NCI-H526 treated with DMSO at 0.1 percent for 48 hours (cell line): ENCODE measurements around the gene KIFBP.

Experiments used
- DNase-seq: peaks from one replicate; lab custom pipeline; 2025; lab: John Stamatoyannopoulos, UW

The KIFBP gene

GRCh38 chr10:69051710-69052487 is 63.3 kb downstream of the KIFBP start:
- no peak for DNase-seq

DNA sequence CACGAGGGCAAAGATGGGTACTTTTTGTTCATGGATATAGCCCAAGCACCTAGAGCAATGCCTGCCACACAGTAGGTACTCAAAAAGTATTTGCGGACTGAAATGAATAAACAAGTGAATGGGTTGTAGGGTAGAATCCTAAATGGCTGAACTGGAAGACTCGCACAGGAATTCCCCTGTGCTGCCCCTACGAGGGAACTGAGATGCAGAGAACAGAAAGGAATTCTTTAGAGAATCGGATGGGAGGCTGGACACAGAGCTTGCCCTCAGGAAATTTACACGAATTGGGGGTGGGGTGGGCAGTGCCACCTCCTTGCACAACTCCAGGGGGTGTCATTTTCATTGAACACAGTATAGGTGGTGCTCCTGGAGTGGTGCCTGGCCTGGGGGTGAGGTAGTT is 64.1 kb downstream of the KIFBP start:
- no peak for DNase-seq

DNA sequence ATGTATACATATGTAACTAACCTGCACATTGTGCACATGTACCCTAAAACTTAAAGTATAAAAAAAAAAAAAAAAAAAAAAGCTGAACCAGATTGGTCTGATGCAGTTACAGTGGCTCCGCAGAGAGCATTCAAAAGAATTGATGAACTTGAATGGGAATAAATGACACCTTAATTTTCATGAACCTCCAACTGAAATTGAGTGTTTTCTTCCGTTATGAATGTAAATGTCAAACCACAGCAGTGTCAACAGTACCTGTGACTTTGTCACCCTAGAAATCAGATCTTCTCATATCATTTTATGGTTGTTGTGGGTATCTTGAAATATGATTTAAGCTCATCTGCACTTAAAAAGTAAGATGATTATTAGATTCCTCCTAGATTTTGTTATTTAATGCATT is 66.6 kb downstream of the KIFBP start:
- no peak for DNase-seq

DNA sequence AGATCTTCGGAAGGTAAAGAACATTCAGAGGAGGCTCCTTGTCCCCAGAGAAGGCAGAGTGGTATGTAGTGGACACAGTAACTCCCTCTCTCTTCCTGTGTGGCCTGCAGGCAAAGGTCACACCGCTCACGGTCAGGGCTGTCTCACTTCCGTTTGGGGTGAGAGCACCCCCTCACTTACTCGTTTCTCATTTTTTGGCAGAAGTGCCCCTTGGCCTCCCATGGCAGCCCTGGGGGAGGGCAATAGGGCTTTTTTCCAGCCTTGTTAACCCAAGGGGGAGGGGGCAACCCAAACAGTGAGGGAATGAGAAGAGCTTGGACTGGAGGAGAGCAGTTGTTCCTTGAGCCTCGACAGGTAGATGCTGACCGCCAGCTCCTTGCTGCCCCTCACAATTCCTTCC is 67.5 kb downstream of the KIFBP start:
- DNase-seq = no peak

DNA sequence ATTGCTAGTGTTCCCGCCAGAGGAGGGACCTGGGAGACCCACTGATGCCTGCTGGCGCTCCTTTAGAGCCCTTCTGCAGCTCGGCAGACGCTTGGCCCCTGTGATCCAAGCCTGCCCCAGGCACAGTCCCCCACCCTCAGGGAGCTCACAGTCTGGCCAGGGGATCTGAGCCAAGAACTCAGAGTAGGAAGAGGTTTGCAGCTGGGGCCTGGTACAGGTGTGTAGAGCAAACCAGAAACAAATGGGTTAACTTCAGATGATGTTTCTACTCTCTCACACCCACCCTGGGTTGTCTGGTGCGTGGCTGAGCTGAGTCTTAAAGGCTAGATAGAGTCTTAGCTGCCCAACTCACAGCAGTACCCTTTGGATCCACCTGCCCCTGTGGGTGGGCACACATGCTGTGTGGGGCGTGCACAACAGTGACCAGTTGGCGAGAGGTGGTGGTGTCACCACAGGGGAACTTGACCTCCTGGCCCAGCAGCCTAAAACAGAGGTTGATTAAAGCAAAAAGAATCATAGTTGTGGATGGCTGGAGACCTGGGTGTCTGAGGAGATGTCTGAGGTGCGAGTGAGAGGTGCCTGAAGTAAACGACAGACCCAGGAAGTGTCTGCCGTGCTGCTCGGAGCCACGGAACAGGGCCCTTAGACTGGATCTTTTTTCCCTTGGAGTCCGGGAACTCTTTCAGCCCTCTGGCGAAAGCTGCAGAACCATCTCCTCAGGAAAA is 68.1 kb downstream of the KIFBP start:
- no peak for DNase-seq

- DNase-seq = no peak
These were observed 68.8 kb downstream of the KIFBP start for GRCh38 chr10:69057261-69057950.

GRCh38 chr10:69057951-69058297 is 69.3 kb downstream of the KIFBP start:
- no peak for DNase-seq

DNA sequence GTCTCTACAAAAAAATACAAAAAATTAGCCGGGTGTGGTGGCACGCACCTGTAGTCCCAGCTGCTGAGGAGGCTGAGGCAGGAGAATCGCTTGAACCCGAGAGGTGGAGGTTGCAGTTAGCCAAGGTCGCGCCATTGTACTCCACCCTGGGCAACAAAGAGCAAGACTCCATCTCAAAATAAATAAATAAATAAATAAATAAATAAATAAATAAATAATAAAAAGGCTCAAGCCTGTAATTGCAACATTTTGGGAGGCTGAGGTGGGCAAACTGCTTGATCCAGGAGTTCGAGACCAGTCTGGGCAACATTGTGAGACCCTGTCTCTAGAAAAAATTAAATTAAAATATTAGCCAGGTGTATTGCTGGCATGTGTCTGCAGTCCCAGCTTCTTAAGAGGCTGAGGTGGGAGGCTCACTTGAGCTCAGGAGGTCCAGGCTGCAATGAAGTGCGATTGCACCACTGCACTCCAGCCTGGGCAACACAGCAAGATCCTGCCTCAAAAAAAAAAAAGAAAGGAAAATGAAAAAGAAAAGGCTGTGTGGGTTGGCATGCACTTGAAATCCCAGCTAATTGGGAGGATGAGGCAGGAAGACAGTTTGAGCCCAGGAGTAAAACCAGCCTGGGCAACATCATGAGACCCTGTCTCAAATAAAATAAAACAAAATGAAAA is 71.7 kb downstream of the KIFBP start:
- DNase-seq = no peak

GRCh38 chr10:69061305-69062161 is 72.9 kb downstream of the KIFBP start:
- DNase-seq = no peak

DNA sequence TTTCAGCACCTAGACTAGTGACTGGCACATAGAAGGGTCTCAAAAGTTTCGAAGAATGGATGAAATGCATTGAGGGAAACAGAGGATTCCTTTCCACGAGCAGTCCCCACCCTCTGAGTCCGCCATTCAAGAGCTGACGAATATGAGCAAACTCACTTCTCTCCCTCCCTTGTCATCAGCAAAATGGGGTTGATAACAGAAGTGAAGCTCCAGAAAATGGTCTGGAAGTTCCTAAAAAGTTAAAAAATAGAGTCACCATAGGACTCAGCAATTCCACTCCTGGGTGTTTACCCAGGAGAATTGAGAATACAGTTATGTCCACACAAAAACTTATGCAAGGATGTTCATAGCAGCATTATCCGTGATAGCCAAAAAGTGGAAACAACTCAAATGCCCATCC is 74.3 kb downstream of the KIFBP start:
- DNase-seq = no peak

DNA sequence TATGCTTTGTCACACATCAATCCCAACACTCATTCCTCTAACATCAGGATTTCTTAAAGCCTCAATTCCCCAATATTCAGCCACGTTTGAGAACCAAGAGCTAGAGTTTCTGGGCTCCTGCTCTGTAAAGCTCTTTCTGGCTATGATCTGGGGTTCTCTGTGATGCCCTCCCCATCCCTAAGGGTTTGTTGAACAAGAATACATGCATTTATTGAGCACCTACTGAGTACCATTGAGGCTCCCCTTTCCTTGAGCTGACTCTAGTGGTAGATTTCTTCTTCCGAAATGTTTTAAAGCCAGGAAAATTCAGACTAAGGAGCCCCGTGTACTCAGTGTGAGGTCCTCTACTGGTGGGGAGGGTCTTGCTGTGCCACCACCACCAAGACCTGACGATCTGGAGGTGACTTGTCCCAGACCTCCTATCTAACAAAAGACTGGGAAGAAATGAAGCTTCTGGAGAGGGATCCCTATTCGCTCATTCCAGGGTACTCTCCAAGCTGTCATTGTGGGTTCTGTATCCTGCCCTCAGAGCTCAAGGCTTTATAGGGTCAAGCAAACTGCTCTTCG is 76.2 kb downstream of the KIFBP start:
- DNase-seq = no peak

- DNase-seq = no peak
These were observed 77.1 kb downstream of the KIFBP start for GRCh38 chr10:69065406-69066361.
